GM18909 (cell line): ENCODE data around the gene PARVB.

Experiments used
- ATAC-seq: cut with Tn5 transposase; IDR thresholded peaks from one replicate; pipeline ENCODE4 v1.9.1; 2021; ENCODE audit warnings: mild to moderate bottlenecking; ENCODE audit not compliant: unreplicated experiment, poor library complexity

Gene PARVB

DNA sequence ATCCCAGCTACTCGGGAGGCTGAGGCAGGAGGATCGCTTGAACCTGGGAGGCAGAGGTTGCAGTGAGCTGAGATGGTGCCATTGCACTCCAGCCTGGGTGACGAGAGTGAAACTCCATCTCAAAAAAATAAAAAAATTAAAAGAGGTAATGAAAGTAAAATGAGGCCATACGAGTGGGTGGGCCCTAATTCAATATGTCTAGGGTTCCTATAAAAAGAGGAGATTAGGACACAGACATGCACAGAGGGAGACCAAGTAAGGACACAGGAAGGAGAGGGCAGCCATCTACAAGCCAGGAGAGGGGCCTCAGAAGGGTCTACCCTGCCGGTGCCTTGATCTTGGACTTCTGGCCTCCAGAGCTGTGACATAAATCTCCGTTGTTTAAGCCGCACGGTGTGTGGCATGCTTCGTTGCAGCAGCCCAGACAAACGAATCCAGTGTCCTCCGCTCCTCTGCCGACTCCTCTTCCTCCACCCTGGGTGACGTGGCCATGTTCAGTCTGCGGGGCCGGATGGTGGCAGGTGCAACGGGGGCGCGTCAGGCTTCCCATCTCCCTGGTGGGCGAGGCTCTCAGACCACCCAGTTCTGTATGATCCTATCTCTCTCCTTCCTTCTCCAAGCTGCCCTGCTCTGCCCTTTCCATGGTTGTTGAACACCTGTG, 105.0 kb downstream of the PARVB start:
- ATAC-seq = no peak

DNA sequence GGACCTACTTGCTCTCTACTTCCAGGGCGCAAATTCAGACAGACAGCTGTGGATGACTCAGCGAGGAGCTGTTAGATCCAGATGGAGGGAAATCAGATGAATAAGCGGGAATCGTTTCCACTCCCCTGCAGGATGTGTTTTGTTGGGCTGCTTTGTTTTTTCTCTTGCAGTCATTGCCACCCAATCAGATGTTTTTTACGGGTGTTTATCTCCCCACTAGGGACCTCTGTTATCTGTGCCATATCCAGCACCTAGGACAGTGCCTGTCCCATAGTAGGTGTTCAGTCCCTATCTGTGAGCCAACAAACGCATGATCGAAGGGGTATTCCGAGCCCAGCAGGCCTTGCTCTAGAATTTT, 105.5 kb downstream of the PARVB start:
- ATAC-seq = no peak

DNA sequence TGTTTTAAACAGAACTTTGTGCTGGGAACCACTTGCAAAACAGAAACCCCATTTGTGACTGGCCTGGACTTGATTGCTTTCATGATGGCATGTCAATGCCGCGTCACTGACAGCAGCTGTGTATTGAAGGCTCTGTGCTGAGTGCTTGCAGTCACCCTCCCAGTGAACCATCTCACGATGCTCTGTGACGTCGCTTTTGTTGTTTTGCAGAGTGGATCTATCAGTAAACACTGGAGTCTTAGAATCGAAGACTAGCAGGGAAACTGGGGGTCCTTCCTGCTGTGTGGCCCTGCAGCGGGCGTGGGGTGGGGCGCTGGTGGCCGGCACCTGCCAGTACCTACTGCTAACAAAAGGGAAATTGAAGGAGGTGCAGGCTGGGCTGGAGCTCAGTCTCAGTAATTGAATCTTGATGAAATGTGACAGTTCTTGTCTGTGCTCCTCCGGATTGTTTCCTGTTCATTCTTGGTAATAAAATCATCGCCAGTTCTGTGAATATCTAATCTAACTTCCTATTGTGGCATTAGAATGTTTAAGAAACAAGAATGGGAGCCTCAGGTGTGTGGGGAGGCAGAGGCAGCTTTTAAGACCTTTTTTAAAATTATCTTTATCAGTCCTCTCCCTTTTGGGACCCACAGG, 106.1 kb downstream of the PARVB start:
- no peak for ATAC-seq

DNA sequence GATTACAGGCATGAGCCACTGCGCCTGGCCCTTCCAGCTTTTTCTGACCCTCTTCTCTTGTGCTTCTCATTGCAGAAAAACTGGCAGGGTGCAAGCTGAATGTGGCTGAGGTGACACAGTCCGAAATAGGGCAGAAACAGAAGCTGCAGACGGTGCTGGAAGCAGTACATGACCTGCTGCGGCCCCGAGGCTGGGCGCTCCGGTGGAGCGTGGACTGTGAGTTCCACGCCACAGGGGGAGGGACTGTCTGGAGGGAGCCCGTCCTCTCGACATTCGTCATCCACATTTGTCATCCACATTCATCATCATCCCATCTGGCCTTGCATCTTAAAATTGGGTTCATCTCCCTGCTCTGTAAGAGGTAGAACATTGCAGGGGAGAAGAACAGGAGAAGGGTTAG, 107.3 kb downstream of the PARVB start:
- no peak for ATAC-seq

DNA sequence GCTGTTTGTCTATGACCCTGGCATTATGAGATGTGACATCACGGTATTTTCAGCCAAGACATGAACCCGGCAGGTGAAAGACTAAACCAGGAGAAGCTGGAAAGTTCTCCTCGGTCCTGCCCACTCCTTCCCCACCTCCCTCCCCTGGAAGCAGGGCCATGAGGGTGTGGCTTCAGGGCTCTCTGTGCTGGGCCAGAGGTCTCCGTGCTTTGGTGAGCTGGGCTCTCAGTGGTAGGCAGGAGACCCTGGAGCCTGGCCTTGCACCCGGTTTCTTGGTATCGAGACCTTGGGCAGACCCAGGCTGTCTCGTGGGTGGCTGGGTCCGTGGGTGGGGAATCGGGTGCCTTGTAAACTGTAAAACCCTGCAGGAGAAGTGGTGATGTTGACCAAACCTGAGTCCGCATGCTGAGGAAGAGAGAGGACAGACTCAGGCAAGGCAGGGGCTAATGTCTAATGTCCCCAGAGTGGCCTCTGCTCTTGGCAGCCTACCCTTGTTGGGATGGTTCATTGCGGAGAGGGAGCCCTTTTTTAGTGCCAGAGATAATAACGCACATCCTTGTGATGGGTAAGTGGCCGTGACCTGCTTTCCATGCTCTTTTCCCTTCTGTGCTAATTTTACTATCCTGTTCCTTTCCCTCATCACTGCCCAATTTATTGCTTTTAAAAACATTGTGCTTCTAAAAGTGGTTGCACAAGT, 108.0 kb downstream of the PARVB start:
- no peak for ATAC-seq

DNA sequence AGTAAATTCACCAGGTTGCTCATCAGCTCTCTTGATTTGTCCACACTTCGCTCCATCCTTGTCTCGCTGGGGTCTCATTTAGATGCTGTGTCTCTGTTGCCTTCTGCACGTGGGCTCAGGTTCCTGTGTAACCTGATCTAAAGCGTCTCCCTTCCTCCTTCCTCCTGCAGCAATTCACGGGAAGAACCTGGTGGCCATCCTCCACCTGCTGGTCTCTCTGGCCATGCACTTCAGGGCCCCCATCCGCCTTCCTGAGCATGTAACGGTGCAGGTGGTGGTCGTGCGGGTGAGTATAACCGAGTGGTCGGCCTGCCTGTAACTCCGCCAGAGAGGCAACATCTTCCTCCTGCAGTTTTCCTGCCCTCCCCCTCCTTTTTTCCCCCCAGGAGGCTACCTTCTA, 108.6 kb downstream of the PARVB start:
- no peak for ATAC-seq

DNA sequence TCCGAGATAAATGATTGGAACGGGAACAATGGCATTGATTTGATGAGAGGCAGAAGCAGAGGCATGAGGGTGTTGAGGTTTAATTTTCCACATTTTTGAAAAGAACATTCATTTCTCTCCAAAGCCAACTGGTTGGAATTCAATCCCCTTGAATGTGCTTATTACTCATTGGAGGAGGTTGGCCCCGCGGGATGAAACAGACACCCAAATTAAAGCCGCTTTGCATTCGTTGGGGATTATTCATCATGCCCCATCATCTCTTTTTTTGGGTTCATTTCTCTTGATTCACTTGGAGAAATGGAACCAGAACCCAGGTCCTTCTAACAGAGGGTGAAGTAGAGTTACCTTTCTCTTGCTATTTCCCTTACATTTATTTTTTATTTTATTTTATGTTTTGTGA, 109.1 kb downstream of the PARVB start:
- no peak for ATAC-seq

DNA sequence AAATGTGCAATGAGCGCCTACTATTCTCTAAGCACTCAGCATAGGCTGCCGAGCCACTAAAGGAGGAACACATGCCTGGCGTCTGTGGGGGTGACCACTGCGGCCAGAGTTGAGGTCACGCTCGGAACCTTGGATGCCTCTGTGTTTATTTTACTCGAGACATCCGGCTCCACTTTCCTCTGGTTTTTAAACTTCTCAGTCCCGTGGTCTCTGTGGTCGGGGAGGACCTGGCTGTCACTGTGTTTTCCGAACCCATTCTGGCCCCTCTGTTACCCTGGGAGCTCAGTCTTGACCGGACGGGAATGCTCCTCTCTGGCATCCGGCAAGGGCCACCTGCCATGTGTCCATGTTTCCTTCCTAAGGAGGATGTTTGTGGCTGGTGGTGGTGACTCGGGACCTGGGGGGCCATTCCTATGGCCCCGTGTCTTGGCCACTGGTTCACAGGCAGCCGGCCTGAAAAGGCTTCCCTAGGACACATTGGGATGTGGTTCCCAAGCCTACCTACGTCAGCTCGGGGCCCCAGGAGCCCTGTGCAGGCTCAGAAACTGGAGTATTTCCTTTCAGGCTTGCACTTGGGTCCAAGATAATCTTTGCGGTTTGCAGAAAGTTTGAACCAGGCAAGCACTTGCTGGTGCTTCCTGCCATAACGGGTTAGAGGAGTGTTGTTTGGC, 109.9 kb downstream of the PARVB start:
- ATAC-seq = no peak

DNA sequence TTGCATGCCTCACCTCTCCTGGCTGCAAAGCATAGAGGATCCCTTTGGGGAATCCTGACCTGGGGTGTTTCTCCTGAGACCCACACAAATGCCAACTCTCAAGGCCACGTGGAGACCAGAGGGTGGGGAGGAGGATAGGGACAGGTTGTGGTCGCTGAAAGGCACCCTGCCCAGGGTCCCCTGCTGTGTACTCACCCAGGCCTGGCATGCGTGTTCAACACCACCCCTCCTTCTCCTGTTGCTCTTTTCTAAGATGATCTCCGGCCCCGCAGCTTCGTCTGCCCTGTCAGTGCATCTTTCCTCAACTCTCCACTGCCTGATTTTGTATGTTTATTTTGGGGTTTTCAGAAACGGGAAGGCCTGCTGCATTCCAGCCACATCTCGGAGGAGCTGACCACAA, 112.0 kb downstream of the PARVB start:
- no peak for ATAC-seq

DNA sequence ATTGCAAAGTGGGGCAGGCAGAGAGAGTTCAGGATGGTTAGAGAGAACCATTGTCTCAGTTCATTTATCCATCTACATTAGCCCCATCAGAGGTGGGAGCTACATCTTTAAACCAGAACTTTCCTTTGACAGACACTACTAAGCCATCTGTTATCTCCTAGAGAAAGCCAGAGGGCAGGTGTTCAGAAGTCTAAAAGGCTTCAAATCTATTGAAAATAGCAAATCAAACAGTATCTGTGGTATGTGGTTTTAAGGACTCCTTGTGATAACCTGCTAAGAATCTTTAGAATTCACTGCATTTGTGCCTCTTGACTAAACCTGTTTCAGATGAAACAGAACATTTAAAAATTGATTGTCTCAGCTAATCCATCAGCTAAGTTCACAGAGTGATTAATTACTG, 112.7 kb downstream of the PARVB start:
- no peak for ATAC-seq

DNA sequence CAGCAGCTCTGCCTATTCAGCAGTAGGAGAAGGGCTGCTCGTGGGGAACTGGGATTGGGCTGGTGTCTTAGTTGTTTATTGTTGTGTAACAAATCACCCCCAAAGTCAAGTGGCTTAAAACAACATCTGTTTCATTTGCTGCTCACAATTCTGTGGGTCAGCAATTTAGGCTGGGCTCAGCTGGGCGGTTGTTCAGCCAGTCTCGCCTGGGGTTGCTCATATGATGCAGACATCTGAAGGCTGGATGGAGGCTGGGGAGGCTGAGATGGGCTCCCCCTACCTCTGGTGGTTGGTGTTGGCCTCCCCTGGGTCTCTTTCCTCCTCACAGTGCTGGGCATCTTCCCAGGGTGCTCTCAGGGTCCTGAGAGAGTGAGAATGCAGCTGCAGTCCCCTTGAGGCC, 113.3 kb downstream of the PARVB start:
- no peak for ATAC-seq

DNA sequence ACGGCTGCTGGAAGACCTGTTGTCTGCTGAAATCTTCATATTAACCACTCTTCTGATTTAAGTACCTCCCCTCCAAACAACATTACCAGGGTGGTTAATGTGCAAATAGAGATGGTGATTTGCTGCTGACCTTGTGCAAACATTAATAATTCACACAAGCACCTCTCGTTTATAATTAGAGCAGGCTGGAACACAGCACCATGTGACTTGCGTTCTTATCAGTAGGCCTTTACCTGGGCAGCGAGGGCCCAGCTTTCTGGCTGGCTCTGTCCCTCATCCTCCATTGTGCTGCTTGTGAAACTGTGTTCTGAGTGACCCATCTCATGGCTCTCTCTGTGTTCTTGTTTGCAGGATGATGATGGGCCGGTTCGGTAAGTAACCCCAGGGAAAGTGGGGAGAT, 115.7 kb downstream of the PARVB start:
- ATAC-seq = no peak

DNA sequence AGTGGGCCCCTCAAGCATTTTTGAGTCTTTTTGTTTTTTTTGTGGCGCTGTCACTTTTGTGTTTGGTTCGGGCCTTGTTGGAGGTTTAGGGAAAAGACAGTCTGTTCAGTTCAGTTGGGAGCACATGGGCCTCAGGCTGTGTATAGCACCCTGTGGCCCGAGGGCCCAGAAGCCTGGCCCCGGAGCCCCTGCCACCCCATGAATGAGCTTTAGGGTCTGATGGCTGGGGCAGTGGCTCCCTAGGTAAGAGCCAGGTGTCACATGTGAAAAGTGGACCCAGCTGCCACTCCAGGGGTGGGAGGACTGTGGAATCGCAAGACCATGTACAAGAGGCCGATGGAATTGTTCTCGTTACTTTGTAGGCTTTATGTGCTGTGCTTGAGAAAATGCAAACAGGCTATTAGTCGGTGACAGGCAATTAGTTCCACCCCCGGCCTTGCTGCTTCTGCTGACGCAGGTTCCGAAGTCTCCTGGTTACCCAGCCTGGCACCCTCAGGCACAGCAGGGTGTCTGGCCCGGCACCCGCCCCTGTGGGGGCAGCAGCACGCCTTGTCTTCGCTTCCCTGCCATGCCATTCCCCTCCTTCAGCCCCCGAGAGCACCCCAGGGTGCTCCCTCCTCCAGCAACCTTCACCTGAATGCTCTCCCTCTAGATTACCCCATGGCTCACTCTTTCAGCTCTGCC, 118.5 kb downstream of the PARVB start:
- ATAC-seq = no peak

DNA sequence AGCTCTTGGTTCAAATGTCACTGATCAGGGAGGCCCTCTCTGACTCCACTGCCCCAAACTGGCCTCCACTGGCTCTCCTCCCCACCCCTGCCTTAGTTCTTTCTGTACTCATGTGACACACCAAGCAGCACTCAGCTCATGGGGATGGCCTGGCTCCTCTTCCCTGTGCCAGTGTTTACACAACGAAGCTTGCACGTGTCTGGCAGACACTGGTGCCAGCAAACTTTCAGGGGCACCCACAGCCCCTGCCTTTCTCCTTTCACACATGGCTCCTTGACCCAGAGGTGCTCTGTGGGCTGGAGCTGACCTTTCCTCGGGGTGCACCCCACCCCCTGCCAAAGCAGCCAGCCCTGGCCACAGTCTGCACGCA, 119.0 kb downstream of the PARVB start:
- ATAC-seq = no peak

DNA sequence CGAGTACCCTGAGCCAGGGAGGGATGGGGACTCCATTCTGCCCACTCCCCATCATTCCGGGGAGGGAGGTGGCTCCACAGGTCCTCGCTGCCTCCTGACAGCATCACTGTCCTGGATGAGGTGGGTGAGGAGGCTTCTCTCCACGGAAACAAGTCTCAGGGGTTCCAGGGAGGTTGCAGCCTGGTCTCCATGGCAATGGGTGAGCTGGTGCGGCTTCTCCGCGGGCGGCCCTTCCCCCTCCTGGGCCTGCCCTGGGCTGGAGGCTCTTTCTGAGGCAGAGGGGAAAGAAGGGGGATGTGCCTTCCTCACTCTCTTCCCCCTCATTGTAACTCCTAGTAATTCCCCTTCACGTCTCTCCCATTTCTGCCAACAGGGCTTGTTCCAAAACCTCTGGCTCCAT, 119.5 kb downstream of the PARVB start:
- ATAC-seq = no peak

DNA sequence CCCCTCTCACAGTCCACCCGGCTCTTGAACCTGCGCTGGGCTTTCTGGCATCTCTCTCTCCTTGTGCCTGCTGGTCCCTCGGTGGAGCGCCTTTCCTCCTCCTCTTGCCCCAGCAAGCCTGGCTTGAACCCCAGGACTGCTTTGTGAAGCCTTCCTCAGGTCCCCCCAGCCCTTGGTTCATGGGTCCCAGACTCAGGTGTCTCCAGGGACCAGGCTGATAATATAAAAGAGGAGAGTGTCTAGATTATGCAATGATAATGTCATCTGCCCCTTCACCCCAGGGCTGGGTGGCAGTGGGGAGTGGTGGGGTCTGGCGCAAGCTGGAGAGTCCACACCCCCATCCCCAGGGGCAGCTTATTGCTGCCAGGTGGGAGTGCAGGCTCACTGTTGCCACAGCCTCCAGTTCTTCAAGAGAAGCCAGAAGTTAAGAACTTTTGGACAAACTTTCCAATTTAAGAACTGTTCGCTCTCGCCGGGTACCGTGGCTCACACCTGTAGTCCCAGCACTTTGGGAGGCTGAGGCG, 120.0 kb downstream of the PARVB start:
- no peak for ATAC-seq

DNA sequence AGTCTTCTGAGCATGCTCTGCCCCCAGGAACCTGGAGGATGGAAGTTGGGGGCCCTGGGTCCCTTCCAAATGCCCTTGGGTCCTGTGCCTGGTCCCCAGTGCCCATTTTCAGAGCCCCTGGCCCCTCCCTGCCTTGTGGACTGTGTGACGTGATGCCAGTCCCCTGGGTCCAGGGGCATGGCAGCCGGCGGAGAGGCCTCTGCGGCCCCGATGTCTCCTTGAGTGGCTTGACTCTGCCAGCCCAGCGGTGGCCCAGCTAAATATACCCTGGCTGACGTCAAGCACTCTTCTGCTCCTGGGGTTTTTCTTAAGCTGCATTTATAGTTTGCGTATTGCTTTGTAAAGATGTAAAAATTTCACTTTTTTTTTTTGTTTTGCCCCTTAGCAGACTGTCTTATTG, 121.4 kb downstream of the PARVB start:
- ATAC-seq = no peak

DNA sequence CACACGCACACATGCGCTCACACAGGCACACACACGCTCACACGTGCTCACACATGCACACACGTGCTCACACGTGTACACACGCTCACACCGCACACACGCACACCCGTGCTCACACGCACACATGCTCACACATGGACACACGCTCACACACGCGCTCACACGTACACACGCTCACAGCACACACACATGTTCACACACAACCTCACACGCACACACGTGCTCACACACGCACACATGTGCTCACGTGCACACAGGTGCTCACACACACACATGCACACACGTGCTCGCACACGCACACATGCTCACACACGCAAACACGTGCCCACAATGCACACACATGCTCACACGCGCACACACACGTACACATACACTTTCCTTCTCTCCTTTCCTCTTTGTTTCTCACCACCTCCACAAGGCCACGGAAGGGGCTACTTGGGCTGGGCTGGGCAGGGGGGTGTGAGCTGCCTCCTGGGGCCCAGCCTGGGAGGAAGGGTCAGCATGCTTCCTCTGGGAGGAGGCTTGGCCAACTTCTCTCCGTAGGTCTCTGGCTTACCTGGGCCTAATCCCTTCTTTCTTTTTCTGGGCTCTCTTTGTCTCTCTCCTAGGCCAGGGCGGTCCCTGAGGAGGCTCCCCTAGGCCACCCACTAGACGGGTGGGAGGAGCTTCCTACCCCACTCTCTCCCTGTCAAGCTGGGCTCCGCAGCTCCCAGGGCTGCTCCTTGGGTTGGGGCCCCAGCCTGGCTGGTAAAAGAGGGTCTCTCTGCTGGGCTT, 122.2 kb downstream of the PARVB start:
- no peak for ATAC-seq

DNA sequence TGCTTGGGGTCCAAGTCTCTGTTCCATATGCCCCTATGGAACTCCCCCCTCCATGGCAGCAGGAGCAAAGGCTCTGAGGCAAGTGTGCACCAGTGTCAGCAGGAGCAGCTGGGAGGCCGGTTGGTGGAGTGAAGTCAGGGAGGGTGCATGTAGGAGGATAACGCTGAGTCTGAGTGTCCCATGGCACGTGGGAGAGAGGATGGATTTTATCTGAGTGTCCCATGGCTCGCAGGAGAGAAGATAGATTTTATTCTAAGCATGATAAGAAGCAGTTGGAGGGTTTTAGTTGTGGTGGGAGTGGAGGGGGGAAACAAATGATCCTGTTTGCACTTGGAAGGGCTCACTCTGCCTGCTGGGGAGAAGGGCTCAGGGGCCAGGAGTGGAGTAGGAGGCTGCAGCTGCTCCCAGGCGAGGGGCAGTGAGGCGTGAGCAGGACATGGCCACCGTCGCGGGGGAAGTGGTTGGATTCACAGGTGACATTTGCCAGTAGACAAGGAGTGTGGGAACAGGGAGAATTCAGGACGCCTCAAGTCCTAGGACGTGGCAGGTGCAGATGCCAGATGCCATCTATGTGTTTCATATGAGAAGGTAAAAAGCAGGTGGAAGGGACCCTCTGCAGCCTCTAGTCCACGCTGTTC, 123.0 kb downstream of the PARVB start:
- no peak for ATAC-seq
